Measurements from ENCODE around the gene TMEM86A.
A peak's percentile ranks its signal among the peaks of the same experiment; 100 is the strongest.

The TMEM86A gene

DNA sequence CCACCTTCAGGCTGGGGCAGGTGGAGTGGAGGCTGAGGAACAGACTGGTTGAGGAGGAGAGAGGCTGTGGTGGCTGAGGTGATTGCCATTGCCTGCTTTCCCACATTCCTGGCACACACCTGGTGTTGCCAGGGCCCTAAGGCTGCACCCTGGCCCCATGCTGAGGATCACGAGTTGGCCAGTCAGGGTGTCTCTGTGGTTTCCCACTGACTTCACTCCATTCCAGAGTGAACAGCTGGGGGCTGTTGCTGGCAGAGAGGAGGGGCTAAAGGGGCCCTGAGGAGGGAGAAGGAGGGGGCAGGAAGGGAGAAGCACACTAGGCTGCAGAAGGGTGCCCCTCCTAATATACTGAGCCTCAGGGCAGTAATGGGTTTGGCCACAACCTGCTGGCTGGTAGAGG lies 1.8 kb downstream of the TMEM86A start:
- DNase-seq (ENCODE audit: low read depth in 2 of 2), result no peak

DNA sequence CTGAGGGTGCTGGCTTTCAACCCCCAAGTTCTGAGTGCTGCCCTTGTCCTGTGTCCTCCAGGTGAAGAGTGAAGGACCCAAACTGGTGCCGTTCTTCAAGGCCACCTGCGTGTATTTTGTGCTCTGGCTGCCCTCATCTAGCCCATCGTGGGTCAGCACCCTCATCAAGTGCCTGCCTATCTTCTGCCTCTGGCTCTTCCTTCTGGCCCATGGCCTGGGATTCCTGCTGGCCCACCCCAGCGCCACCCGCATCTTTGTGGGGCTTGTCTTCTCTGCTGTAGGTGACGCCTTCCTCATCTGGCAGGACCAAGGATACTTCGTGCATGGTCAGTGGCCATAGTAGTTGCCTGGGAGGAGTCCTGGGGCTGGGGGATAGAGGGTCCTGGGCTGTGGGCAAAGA lies 2.3 kb downstream of the TMEM86A start:
- no peak for DNase-seq (ENCODE audit: low read depth in 2 of 2)

- no peak for DNase-seq (ENCODE audit: low read depth in 2 of 2)
Observed at GRCh38 chr11:18701614-18702216, 3.1 kb downstream of the TMEM86A start.

GRCh38 chr11:18703001-18703763 lies 4.6 kb downstream of the TMEM86A start:
- DNase-seq (ENCODE audit: low read depth in 2 of 2), result no peak

GRCh38 chr11:18704045-18704645 lies 5.6 kb downstream of the TMEM86A start:
- DNase-seq (ENCODE audit: low read depth in 2 of 2), result no peak

DNA sequence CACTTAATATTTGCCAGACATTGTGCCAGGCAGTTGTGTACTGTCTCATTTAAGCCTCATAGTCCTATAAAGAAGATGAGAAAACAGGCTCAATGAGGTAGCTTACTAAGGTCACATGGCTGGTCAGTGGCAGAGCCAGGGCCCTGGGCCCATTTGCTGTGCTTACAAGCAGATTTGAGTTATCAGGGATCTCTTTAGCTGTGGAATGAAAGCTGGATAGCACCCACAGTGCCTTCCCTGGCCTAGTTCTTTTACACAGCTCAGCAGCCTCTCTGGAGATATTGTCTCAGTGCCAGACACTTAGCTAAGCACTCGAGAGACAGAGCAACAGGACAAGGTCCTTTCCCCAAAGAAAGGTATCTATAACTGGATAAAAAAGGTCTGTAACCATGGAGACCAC lies 6.1 kb downstream of the TMEM86A start:
- no peak for DNase-seq (ENCODE audit: low read depth in 2 of 2)

DNA sequence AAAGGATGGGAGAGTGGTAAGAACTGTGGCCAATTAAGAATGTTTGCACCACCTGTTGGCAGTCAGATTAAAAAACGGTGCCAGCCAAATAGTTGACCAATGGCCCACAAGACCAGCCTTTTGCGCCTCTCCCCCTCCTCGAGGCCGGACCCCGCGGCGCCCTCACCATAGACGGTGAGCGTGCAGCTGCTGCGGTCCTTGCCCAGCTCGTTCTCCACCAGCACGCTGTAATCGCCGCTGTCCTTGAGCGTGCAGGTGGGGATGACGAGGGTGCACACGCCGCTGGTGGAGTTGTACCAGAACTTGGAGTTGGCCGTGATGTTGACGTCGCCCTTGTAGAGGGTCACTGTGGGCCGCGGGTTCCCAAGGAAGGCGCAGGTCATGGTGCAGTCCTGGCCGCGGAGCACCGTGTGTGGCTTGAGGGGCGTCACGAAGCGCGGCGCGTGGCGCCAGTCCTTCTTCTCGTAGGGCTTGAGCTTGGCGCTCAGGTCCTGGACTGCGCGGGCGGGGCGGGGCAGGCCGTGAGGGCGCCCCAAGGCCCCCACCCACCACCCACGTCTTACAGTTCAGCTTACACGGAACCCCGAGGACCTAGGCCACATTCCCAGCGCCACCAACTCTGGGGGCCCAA lies 7.2 kb downstream of the TMEM86A start:
- no peak for DNase-seq (ENCODE audit: low read depth in 2 of 2)

DNA sequence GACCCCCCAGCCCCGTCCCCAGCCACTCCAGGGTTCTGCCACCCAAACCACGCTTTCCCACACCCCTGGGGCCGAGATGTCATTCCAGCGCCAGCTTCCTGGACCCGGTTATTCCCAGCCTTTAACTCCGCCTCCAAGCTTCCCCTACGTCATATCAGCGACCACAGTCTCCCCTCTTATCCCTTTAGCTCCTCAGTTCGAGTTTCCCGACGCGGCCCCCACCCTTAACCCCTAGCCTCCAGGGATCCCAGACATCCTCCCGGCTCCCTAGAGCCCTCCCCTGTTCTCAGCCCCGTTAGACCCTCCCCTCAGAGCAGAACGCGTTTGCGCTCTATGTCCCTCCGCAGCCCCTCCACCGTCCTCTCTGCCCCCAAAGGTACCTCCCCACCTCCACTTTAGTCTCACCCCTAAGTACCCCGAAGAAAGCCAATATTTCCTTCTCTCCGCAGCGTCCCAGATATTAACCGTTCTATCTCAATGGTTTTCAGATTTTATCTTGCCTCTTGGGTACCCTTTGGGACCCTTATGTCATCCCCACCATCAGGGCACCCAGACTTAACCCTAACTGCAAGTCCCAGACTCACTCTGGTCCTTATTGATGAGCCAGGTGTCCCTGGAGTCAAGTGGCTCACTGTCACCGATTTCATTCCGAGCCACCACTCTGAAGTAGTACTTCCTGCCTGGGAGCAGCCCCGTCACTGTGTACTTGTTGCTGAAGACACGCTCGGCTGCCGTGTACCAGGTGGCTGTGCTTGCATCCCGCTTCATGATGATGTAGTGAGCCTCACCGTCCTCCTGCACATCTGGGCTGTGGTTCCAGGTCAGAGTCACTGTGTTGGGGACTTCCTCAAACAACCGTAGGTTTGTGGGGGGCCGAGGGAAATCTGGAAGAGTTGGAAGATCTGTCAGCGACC lies 8.0 kb downstream of the TMEM86A start:
- no peak for DNase-seq (ENCODE audit: low read depth in 2 of 2)

GRCh38 chr11:18707811-18708340 lies 9.3 kb downstream of the TMEM86A start:
- no peak for DNase-seq (ENCODE audit: low read depth in 2 of 2)

GRCh38 chr11:18709414-18709813 lies 10.8 kb downstream of the TMEM86A start:
- DNase-seq (ENCODE audit: low read depth in 2 of 2), result no peak

GRCh38 chr11:18710545-18710944 lies 12.0 kb downstream of the TMEM86A start:
- DNase-seq (ENCODE audit: low read depth in 2 of 2), result no peak

DNA sequence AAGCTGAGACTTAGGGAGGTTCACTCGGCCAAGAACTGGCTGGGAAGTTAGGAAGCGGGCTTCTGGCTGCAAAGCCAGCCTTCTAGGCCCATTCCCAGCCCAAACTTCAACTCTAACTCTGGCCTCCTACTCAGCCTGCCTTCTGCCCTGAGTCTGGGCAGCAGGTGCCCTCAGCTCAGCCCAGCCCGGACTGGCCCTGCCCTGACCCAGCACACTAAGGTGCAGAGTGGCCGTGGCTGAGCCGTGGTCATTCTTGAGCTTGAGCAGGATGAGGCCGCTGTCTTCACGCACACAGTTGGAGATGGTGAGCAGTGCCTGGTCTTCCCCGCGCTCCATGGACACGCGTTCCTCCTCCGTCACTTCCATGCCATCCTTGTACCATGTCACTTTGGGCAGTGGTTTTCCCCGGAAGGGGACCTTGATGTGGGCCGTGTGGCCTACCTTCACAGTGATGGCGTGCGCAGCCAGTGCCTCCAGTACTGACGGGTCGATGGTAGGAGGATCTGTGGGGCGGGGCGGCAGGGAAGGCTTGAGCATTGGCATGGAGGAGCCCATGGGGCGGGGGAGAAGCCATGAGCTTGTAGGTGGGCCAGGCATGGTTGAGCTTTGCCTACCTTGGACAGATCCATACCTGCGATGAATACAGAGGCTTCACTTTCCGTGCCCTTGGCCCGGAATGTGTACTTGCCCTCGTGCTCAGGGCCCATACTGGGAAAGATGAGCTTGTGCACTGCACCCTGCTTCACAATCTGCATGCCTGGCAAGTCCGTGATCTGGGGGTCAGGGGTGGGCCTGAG lies 15.3 kb downstream of the TMEM86A start:
- no peak for DNase-seq (ENCODE audit: low read depth in 2 of 2)

- no peak for DNase-seq (ENCODE audit: low read depth in 2 of 2)
Observed at GRCh38 chr11:18714443-18714780, 15.8 kb downstream of the TMEM86A start.

GRCh38 chr11:18715476-18715875 lies 16.9 kb downstream of the TMEM86A start:
- no peak for DNase-seq (ENCODE audit: low read depth in 2 of 2)

- DNase-seq (ENCODE audit: low read depth in 2 of 2), result no peak
Observed at GRCh38 chr11:18720091-18720807, 21.7 kb downstream of the TMEM86A start.

- DNase-seq (ENCODE audit: low read depth in 2 of 2), result peak; percentile 49 to 51
Observed at GRCh38 chr11:18720808-18721560, 22.4 kb downstream of the TMEM86A start.

GRCh38 chr11:18721561-18722292 lies 23.1 kb downstream of the TMEM86A start:
- DNase-seq (ENCODE audit: low read depth in 2 of 2), result no peak

GRCh38 chr11:18722293-18722637 lies 23.7 kb downstream of the TMEM86A start:
- DNase-seq (ENCODE audit: low read depth in 2 of 2), result no peak

GRCh38 chr11:18723991-18724390 lies 25.4 kb downstream of the TMEM86A start:
- DNase-seq (ENCODE audit: low read depth in 2 of 2), result no peak

Measured in fibroblast of skin of left quadriceps (primary cell).